ENCODE results near the gene ZBTB4. TPM values are rescaled to one million over a fixed set of nuclear protein-coding genes. Genes with fewer than 3 reads are reported as not detected.

ZBTB4 gene
- total RNA-seq, 2 experiments from 2014 or later, result 3.5 to 3.9 TPM

DNA sequence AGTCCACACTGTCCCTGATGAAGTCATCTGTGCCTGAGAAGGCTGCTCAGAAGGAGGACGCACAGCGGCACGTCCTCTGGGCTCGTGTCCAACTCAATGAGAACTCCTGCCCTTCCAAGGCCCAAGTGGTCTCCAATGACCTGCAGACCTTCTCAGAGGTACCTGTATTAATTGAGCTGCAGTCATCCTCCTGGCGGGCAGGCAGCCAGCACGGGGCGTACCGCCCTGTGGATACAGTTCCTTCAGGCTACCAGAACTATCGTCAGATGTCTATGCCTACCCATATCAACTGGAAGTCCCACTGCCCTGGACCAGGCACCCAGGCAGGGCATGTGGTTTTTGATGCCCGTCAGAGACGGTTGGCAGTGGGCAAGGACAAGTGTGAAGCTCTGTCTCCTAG lies 47.1 kb downstream of the ZBTB4 start:
- intact Hi-C loops (cut with micrococcal nuclease; ENCODE audit: unreplicated experiment), result no loop called here
- H3K36me3 ChIP-seq (ENCODE audit: insufficient read depth, low read length), result no peaks in the 10 kb centered on the region
- no peak overlapping the region for H3K27ac ChIP-seq (ENCODE audit: low read depth, low read length, poor library complexity, severe bottlenecking)
- no peak for DNase-seq (ENCODE audit: low spot score)
- no peaks in the 10 kb centered on the region for H3K9me2 ChIP-seq (ENCODE audit: insufficient read depth, low read length)
- POLR2A ChIA-PET, result interaction anchor here (1.5 kb wide), 1 partner anchor 76 kb away, joined by 4 read pairs; no protein-coding TSS in a partner anchor
- H2AFZ ChIP-seq (ENCODE audit: low read length), result no peak overlapping the region
- H3K4me1 ChIP-seq (ENCODE audit: insufficient read depth, low read length, poor library complexity, severe bottlenecking), result peaks cover 9% of the 10 kb centered on the region
- H3K4me2 ChIP-seq (ENCODE audit: low read length), result no peak overlapping the region
- no peaks in the 10 kb centered on the region for H4K20me1 ChIP-seq (ENCODE audit: insufficient read depth, low read length)
- BruUV-seq (replicated peaks), result no TSS peak
- CTCF ChIA-PET (ENCODE audit: unreplicated experiment), result no interaction called here
- TF ChIP-seq, protein P1, sequence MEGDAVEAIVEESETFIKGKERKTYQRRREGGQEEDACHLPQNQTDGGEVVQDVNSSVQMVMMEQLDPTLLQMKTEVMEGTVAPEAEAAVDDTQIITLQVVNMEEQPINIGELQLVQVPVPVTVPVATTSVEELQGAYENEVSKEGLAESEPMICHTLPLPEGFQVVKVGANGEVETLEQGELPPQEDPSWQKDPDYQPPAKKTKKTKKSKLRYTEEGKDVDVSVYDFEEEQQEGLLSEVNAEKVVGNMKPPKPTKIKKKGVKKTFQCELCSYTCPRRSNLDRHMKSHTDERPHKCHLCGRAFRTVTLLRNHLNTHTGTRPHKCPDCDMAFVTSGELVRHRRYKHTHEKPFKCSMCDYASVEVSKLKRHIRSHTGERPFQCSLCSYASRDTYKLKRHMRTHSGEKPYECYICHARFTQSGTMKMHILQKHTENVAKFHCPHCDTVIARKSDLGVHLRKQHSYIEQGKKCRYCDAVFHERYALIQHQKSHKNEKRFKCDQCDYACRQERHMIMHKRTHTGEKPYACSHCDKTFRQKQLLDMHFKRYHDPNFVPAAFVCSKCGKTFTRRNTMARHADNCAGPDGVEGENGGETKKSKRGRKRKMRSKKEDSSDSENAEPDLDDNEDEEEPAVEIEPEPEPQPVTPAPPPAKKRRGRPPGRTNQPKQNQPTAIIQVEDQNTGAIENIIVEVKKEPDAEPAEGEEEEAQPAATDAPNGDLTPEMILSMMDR (conservative IDR thresholded peaks at IDR 0.05; ENCODE audit: low read length), result no peak
- no peak for TF ChIP-seq EZH2phosphoT487 (IDR thresholded peaks at IDR 0.05; ENCODE audit: borderline replicate concordance, low read depth, low read length)
- H3K4me3 ChIP-seq (ENCODE audit: low read depth, low read length, poor library complexity, severe bottlenecking), result no peak overlapping the region
- peaks cover 4% of the 10 kb centered on the region; the same call in 1 of the 2 replicates for H3K79me2 ChIP-seq (ENCODE audit: insufficient read depth, low read depth, low read length)
- no peaks in the 10 kb centered on the region for H3K9me3 ChIP-seq (ENCODE audit: low read length)

DNA sequence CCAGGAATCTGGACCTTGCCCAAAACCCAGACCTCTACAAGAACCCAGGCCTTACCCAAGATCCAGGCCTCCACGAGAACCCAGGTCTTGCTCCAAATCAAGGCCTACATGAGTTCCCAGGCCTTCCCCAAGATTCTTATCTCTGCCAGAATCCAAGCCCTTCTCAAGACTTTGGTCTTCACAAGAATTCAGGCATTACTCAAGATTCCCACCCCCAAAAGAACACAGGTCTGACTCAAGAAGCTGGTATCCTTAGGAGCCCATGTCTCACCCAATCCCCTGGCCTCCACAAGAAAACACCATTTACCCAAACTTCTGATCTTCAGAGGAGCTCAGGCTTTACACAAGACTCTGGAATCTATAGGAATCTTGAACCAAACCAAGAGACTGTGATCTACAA lies 48.2 kb downstream of the ZBTB4 start:
- no TSS peak for BruUV-seq (replicated peaks)
- ChIA-PET CTCF (ENCODE audit: unreplicated experiment) (interaction anchor here (0.6 kb wide), 1 partner anchor 774 kb away, joined by 3 read pairs; no protein-coding TSS in a partner anchor), POLR2A (interaction anchor here (1.3 kb wide), 1 partner anchor 11 kb away, joined by 3 read pairs; the partner anchor contains the start of gene SPEM1)
- H3K9me2 ChIP-seq (ENCODE audit: insufficient read depth, low read length), result no peaks in the 10 kb centered on the region
- no peak overlapping the region for H3K4me2 ChIP-seq (ENCODE audit: low read length)
- H2AFZ ChIP-seq (ENCODE audit: low read length), result no peak overlapping the region
- H3K9me3 ChIP-seq (ENCODE audit: low read length), result no peaks in the 10 kb centered on the region
- TF ChIP-seq, protein P1 (conservative IDR thresholded peaks at IDR 0.05; ENCODE audit: low read length), result no peak
- TF ChIP-seq EZH2phosphoT487 (IDR thresholded peaks at IDR 0.05; ENCODE audit: borderline replicate concordance, low read depth, low read length), result no peak
- no peak overlapping the region for H3K4me3 ChIP-seq (ENCODE audit: low read depth, low read length, poor library complexity, severe bottlenecking)
- no peaks in the 10 kb centered on the region for H4K20me1 ChIP-seq (ENCODE audit: insufficient read depth, low read length)
- H3K79me2 ChIP-seq (ENCODE audit: insufficient read depth, low read depth, low read length), result peaks cover 2% of the 10 kb centered on the region; the same call in 1 of the 2 replicates
- intact Hi-C loops (cut with micrococcal nuclease; ENCODE audit: unreplicated experiment), result no loop called here
- H3K36me3 ChIP-seq (ENCODE audit: insufficient read depth, low read length), result no peaks in the 10 kb centered on the region
- H3K27ac ChIP-seq (ENCODE audit: low read depth, low read length, poor library complexity, severe bottlenecking), result no peak overlapping the region
- peaks cover 2% of the 10 kb centered on the region for H3K4me1 ChIP-seq (ENCODE audit: insufficient read depth, low read length, poor library complexity, severe bottlenecking)
- no peak for DNase-seq (ENCODE audit: low spot score)

DNA sequence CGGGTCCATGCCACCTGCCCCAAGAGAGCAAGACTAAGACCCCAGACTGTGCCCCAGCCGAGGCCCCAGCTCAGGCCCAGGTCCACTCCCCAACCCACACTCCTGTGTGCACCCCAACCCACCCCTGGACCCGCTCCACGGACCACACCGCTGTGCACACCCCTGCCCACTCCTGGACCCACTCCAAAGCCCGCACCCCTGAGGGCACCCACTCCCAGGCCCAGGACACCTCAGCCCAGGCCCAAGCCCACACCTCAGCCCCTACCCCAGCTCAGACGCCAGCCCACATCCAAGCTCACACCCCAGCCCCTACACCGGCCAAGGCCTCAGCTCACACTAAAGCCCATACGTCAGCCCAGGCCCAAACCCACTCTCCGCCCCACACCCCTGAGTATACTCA lies 49.7 kb downstream of the ZBTB4 start:
- H3K4me1 ChIP-seq (ENCODE audit: insufficient read depth, low read length, poor library complexity, severe bottlenecking), result no peaks in the 10 kb centered on the region
- H3K36me3 ChIP-seq (ENCODE audit: insufficient read depth, low read length), result no peaks in the 10 kb centered on the region
- no peak overlapping the region for H3K27ac ChIP-seq (ENCODE audit: low read depth, low read length, poor library complexity, severe bottlenecking)
- TF ChIP-seq EZH2phosphoT487 (IDR thresholded peaks at IDR 0.05; ENCODE audit: borderline replicate concordance, low read depth, low read length), result no peak
- TF ChIP-seq, protein P1 (conservative IDR thresholded peaks at IDR 0.05; ENCODE audit: low read length), result no peak
- ChIA-PET CTCF (ENCODE audit: unreplicated experiment) (no interaction called here), POLR2A (no interaction called here)
- H3K79me2 ChIP-seq (ENCODE audit: insufficient read depth, low read depth, low read length), result no peaks in the 10 kb centered on the region
- no peak overlapping the region for H3K4me3 ChIP-seq (ENCODE audit: low read depth, low read length, poor library complexity, severe bottlenecking)
- intact Hi-C loops (cut with micrococcal nuclease; ENCODE audit: unreplicated experiment), result no loop called here
- no peak for DNase-seq (ENCODE audit: low spot score)
- H3K9me3 ChIP-seq (ENCODE audit: low read length), result no peaks in the 10 kb centered on the region
- H4K20me1 ChIP-seq (ENCODE audit: insufficient read depth, low read length), result no peaks in the 10 kb centered on the region
- H3K9me2 ChIP-seq (ENCODE audit: insufficient read depth, low read length), result no peaks in the 10 kb centered on the region
- no TSS peak for BruUV-seq (replicated peaks)
- no peak overlapping the region for H2AFZ ChIP-seq (ENCODE audit: low read length)
- H3K4me2 ChIP-seq (ENCODE audit: low read length), result no peak overlapping the region
